ENCODE results near the gene ZMYND8.

DNA sequence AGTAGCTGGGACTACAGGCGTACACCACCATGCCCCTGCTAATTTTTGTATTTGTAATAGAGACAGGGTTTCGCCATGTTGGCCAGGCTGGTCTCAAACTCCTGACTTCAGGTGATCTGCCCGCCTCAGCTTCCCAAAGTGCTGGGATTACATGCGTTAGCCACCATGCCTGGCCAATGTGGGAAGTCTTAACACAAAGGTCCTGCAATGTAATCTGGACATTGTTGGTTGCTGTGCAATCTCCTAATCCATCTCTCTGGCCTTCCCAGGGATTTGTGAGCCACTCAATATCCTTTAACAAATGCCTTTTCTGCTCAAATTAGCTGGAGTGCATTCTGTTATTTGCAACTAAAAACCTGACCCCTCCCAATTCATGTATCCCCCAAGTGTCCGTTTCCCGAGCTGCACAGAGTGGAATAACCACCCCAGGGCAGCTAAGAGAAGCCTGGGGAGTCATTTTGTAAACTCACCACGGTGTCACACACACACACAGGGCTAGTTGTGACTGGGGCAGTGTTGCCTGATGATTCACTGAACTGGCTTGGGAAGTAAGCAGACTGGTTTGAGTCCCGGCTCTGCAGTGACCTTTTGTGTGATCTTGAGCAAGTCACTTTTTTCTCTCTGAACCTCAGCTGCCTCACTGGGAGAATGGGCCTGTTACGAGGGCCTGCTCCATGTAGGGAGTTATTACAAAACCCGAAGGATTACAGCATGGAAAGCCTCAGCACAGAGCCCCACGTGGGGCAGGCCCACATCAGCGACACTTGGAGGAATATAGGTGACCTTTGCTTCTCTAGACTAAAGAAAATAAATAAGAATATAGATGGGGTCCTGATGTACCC, 152.3 kb downstream of the ZMYND8 start:
- TF ChIP-seq SP1 (IDR thresholded peaks at IDR 0.05) (no peak), NFRKB (IDR thresholded peaks at IDR 0.05) (no peak), ARNT (IDR thresholded peaks at IDR 0.05) (no peak), FOXM1 (IDR thresholded peaks at IDR 0.05; ENCODE audit: borderline replicate concordance) (no peak), FOXA1 (IDR thresholded peaks at IDR 0.05) (no peak), FOXK2 (IDR thresholded peaks at IDR 0.05) (no peak), LEF1 (IDR thresholded peaks at IDR 0.05; ENCODE audit: borderline replicate concordance) (no peak), SUZ12 (IDR thresholded peaks at IDR 0.05) (no peak), BHLHE40 (IDR thresholded peaks at IDR 0.05; ENCODE audit: borderline replicate concordance) (no peak), CTBP1 (IDR thresholded peaks at IDR 0.05; ENCODE audit: borderline replicate concordance) (no peak), HDGF (IDR thresholded peaks at IDR 0.05; ENCODE audit: borderline replicate concordance) (no peak), TARDBP (IDR thresholded peaks at IDR 0.05) (no peak), ELF4 (IDR thresholded peaks at IDR 0.05) (no peak)
- TF ChIP-seq, protein P1, sequence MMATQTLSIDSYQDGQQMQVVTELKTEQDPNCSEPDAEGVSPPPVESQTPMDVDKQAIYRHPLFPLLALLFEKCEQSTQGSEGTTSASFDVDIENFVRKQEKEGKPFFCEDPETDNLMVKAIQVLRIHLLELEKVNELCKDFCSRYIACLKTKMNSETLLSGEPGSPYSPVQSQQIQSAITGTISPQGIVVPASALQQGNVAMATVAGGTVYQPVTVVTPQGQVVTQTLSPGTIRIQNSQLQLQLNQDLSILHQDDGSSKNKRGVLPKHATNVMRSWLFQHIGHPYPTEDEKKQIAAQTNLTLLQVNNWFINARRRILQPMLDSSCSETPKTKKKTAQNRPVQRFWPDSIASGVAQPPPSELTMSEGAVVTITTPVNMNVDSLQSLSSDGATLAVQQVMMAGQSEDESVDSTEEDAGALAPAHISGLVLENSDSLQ (IDR thresholded peaks at IDR 0.05), result no peak
